NCI-H146 treated with DMSO at 0.1 percent for 48 hours (cell line): ENCODE results near the gene CD99L2.

Source experiments
- DNase-seq: peaks from one replicate; lab custom pipeline; 2025; ENCODE audit not compliant: unreplicated experiment; lab: John Stamatoyannopoulos, UW

Gene CD99L2

DNA sequence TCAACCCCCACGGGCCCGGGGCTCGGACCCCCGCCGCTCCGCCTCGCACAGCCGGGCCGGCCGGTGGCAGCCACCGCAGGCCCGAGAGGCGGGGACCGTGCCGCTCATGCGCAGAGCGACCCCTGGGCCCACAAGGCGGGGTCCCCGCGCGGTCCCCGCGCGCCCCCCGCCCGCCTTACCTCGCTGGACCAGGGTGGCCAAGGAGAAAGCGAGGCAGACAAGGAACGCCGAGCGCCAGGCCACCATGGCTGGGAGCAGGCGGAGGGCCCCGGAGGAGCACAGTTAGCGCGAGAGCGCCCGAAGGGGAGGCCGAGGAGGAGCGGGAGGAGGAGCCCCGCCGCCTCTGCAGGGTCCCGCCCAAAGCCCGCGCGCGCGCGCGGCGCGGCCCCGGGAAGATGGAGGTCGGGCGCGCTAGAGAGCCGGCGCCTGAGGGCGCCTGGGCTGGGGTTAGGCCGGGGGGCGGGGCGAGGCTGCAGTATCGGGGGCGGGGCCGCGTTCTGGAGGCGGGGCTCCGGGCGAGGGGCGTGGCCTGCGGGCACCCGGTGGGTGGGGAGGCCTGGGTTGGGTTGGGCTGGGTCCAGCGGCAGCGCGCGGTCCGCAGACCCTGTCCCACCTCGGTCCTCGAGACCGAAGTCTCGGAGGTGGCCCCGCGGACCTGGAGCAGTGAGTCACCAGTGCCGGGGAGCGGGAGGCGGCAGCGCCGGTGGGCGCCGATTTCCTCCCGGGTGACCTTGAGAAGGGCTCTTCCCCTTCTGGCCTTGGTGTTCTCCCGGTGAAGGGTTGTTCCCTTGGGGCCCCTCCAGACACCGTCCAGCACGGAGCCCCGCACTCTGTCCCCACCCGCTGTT, at the start of gene CD99L2:
CD99L2 (minus strand) TSS at position 326 of the 848 bp plus-strand sequence; CDS start at position 246, 80 bp downstream.
- DNase-seq = peak; percentile 52

DNA sequence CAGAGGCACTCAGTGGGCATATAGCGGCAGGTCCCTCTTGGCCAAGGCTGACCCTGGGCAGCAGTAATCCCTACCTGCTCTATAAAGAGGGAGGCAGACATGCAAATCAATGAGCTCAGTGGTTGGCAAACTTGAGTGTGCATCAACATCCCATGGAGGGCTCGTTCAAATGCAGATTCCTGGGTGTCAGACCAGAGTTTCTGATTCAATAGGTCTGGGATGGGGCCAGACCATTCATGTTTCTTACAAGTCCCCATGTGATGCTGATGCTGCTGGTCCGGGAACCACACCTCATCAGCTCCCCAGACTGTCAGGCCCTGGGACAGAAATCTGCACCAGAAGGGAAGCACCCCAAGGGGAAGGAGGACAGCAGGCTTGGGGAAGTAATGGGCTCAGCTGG, 45.8 kb upstream of the CD99L2 start:
- no peak for DNase-seq

DNA sequence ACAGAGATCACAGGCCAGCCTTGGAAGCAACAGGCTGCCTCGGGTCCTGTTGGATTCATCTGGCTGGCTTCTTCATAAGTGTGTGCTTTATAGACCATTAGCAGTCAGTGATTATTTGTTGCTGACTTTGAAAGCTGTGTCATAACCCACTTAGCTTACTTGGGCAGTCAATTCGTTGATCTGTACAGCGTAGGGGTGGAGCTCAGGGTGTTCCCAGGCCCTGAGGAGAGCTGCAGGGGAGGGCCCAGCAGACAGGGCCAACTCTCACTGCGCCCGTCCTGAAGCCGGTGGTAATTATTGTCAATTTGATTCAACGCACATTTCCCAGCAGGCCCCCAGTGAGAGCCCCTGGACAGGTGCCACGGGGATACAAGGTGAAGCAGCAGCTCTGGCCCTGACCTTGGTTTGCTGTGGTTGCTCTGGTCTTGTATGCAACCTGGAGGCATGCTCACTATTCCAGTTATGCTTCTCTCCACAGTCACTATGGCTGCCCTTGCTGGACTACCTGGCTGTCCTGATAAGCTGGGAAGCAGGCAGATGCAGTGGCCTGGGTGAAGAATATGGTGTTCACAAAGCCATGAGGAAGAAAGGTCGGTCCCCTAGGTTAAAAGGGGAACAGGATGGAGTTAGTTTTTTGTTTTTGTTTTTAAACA, 44.6 kb upstream of the CD99L2 start:
- no peak for DNase-seq

- DNase-seq = no peak
These were observed 43.1 kb upstream of the CD99L2 start for GRCh38 chrX:150941580-150941979.

GRCh38 chrX:150940844-150941495, 42.5 kb upstream of the CD99L2 start:
- no peak for DNase-seq

GRCh38 chrX:150936556-150936955, 38.1 kb upstream of the CD99L2 start:
- no peak for DNase-seq

DNA sequence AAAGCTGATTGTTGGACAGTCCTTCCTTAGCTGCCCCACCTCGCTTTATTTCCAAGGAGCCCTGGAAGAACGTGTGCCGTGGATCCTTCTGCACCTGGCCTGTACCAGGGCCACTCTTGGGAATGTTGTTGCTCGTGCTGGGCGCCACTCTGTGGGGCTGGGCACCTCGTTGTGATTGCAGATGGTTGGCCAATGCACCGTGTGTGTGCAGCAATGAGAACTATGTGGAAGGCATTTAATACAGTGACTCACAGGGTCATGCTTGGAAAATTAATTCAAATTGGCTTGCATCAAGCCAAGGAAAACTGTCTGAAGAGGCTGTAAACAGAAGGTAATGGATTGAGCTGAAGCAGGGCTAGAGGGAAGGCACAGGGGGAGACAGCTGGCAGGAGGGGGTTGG, 37.0 kb upstream of the CD99L2 start:
- no peak for DNase-seq

GRCh38 chrX:150934453-150934852, 36.0 kb upstream of the CD99L2 start:
- no peak for DNase-seq

DNA sequence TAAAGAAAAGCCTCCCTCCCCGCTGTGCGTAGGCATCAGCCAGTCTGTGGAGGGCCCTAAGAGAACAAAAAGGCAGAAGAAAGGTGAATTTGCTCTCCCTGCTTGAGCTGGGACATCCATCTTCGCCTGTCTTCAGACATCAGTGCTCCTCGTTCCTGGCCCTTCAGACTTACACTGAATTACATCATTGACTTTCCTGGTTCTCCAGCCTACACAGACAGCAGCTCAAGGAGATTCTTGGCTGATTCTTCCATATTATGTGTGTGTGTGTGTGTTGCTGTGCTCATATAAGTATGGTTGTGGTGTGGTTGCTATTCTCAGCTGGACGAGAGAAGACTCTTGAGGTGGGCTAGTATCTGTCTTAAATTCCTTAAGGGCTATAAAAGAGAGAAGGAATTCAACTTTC, 35.5 kb upstream of the CD99L2 start:
- no peak for DNase-seq

DNA sequence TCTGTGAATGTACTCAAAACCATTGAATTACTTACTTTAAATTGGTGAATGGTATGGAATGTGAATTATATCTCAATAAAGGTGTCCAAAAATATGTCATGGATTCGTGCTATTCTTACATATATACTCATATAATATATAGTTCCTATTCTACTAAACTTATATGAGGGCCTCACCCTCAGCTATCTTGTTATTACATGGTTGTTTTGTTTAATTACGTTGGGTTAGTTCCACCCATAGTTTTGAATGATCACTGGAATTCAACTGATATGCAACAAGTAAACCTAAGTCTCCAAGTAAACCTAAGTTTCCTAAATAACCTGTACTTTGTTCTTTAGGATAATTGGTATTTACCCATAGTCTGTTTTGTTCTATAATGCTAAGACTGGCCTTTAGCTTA, 30.6 kb upstream of the CD99L2 start:
- DNase-seq = no peak

GRCh38 chrX:150926791-150927190, 28.3 kb upstream of the CD99L2 start:
- DNase-seq = no peak

DNA sequence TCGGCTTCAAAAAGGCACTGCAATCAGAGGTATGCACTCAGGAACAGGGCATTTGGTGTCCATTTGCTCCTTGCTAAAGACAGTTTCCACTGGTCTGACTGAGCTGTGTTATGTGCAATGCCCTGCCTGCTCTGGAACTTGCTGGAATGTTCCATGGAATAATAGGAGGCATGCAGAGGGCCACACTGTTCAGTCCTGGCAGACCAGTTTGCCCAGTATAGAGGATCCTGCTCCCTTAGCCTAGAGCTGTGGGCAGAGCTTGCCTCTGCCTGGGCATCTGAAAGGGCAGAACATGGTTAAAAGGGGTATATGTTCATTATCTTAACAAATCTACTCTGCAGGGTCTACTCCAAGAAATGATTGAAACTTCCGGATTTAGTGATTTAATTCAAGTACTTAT, 27.8 kb upstream of the CD99L2 start:
- no peak for DNase-seq

- no peak for DNase-seq
These were observed 20.9 kb upstream of the CD99L2 start for GRCh38 chrX:150919401-150919800.

DNA sequence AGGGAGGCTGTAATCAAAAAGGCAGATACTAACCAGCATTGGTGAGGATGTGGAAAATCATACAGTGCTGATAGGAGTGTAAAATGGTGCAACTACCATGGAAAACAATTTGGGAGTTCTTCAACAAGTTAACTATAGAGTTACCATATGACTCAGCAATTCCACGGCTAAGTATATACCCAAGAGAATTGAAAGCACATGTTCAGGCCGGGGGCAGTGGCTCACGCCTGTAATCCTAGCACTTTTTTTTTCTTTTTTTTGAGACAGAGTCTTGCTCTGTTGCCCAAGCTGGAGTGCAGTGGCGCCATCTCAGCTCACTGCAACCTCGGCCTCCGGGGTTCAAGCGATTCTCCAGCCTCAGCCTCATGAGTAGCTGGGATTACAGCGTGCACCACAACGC, 15.0 kb upstream of the CD99L2 start:
- DNase-seq = no peak

- peak; percentile 21 for DNase-seq
These were observed 9.0 kb upstream of the CD99L2 start for GRCh38 chrX:150907474-150907873.

DNA sequence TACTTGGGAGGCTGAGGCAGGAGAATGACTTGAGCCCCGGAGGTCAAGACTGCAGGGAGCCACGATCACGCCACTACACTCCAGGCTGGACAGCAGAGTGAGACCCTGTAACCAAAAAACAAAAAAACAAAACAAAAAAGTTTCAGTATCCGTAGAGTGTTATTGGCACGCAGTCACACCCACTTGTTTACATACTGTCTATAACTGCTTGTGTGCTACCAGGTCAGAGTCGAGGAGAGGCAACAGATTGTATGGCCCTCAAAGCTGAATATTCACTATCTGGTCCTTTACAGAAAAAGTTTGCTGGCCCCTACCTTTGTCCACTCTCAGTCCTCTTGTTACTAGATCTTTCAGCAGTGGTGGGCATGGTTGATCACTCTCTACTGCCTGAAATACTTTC, 8.2 kb upstream of the CD99L2 start:
- DNase-seq = no peak

DNA sequence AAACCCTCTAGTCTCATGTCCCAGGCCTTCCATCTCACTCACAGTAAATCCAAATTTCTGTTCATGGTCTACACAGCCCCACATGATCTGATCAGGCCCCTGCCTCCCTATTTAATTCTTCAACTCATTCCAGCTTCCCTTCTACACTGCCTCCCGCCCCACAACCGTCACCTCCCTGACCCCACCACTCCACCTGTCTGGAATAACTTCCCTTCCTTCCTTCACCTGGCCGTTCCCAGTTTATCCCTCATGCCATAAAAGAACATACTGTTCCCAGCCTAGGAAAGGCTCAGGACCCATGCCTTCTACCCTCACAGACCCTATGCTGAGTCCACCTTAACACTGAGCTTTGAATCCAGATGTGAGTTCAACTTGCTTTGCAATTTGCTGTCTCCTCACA, 6.8 kb upstream of the CD99L2 start:
- no peak for DNase-seq

DNA sequence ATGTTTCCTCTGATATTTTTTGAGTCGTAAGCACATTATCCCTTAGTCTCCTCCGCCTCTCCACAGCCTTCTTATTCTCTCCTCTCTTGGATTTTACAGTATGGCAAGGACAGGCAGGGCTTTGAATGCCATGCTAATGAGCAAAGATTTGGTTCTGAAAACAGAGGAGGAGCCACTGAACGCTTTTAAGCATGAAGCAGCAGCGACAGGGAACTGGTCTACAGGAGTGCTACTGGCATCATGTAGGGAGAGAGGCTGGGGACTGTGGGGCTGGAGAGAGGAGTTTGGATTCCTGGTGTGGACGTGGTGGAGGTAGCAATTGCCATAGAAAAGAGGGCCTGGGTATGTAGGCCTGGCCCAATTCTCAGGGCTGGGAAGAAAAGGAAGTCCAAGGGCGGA, 4.6 kb upstream of the CD99L2 start:
- no peak for DNase-seq

DNA sequence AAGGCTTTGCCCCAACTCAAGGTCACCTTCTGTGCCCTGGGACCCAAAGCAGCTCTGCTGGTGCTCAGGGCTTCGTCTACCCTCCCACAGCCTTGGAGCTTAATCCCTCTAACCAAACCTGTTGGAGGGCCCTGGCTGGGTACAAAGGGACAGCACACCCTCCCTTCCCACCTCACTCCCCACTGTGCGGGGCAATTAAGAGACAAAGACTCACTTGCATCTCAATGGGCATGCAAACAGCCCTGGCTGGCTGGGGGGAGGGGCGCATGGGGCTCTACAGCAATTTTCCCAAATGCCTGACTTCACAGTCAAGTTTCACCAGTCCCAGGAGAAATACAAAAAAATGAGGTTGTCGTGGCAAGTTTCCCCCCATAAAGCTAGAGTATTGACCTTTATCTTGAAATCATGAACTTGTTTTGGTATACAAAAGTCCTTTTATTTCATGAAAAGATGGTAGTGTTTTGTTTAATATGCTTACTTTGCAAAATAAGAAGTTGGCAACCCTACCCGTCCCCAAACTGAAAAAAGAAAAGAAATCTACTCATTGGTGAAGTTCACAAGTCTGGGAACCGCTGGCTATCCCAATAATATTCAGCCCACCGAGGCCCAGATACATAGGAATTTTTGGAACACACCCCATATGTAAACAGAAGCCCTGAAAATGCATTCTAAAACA, 4.1 kb upstream of the CD99L2 start:
- peak; percentile 43 for DNase-seq

DNA sequence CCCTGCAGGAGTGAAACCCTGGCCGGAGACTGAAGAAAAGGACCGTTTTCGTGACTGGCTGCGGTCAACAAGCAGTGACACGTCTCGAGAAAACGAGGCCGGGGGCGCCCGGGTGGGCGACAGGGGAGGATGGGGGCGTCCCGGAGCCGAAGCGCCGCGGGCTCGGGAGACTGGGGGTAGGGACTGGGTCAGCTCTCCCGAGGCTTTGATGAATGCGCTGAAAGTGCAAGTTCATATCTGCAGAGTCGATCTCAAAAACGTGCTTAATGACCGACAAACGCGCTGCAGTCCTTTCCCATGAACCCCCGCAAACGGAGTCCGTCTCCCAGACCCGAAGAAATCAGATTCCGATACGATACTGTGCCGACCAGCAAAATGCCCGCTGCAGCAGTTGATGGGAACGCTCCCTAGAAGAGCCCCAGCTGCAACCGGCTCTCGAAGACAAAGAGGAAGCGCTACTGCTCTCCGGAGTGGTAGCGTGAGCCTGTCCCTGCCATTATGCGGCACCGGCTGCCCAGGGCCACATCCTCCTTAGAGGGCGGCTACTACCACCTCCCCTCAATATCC, 806 bp upstream of the CD99L2 start:
- peak; percentile 28 for DNase-seq
